Body of pancreas (tissue), 4 donors: ENCODE results near the gene REXO2. TPM values are rescaled to one million over a fixed set of nuclear protein-coding genes. Genes with fewer than 3 reads are reported as not detected.

Experiments
- ATAC-seq: fragments of 150-250 bp; one replicate; pipeline ENCODE4 v1.9.1; 2016
- DNase-seq, 4 donors: peaks; one replicate each; pipeline ENCODE4 v3.0.0-alpha.2; 2019
- H3K27ac ChIP-seq, 4 donors: fragments of 200-600 bp; sonication (generic); 1 replicate in 3 of 4; 2 replicates in 1 of 4; pipeline versions ENCODE4 v1.5.1 to v1.6.1; 2016 to 2019; ENCODE audit warnings: mild to moderate bottlenecking in 1 of 4, mixed read lengths in 1 of 4, moderate library complexity in 1 of 4
- H3K27me3 ChIP-seq, 2 donors: fragments of 200-600 bp; sonication (generic); one replicate each; pipeline ENCODE4 v1.6.0; 2016; ENCODE audit warnings: mild to moderate bottlenecking in 1 of 2
- H3K36me3 ChIP-seq, 2 donors: fragments of 200-600 bp; sonication (generic); replicated peaks in 1 of 2; 2 replicates each; pipeline ENCODE4 v1.5.1; 2016; ENCODE audit warnings: low read depth in 2 of 2; ENCODE audit not compliant: insufficient read depth in 1 of 2
- H3K4me1 ChIP-seq: fragments of 200-600 bp; sonication (generic); one replicate; pipeline ENCODE4 v1.6.0; 2016
- H3K4me3 ChIP-seq, 2 donors: fragments of 200-600 bp; sonication (generic); 1 replicate in 1 of 2; 2 replicates in 1 of 2; pipeline ENCODE4 v1.5.1; 2016 to 2019
- H3K9me3 ChIP-seq, 3 donors: fragments of 200-600 bp; sonication (generic); 1 replicate in 2 of 3; 2 replicates in 1 of 3; pipeline ENCODE4 v1.5.1; 2016
- POLR2A ChIP-seq, 3 donors: fragments of 450-650 bp; IDR thresholded peaks; one replicate each; pipeline ENCODE4 v1.6.1; 2016; ENCODE audit warnings: antibody characterized with exemption in 3 of 3, mild to moderate bottlenecking in 2 of 3
- WGBS, 2 donors: methylation state at CpG; one replicate each; pipeline ENCODE4 v1.1.5; 2017; 5-methylcytosine and 5-hydroxymethylcytosine counted together
- intact Hi-C: fragments of 100-400 bp; cut with DNase I; formaldehyde crosslinking; loops from one replicate; pipeline ENCODE4 v1.15.1; 2023
- total RNA-seq, 2 donors: library from RNA; depleted of rRNA; stranded (reverse); fragments of >200 nt; gene quantifications; one replicate each; pipeline ENCODE4 v1.1.0, GENCODE V29; 2016
- TF ChIP-seq, protein P1 (sequence below), 7 experiments: fragments of 450-650 bp in 4 of 7; fragments of 200-600 bp in 3 of 7; sonication (generic) in 3 of 7; IDR thresholded peaks; one replicate each; pipeline ENCODE4 v1.5.1; 2016 to 2019; ENCODE audit warnings: antibody characterized with exemption in 7 of 7

Gene REXO2
- total RNA-seq, 2 donors from 2014 or later: 92.1 to 95.9 TPM

DNA sequence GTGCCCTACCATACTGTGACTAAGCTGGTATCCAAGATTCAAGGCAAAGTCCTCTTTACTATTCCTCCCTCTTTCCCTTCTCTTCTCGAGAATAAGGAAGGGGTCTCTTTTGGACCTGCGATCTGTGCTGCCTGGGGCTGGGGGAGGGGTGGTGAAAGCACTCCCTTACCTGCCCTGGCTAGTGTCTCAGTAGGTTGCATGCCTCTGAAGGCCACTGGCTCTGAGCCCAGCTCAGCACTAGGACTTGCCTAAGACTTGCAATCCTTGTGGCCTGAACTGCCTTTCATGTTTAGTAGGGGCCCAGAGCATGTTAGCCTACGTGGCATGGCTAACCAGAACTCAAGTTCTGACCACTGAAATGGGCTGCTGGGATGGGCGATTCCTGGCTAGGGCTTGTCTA is 13.0 kb upstream of the REXO2 start:
- intact Hi-C loops: no loop called here
- Histone ChIP-seq H3K4me3 (no peak overlapping the region), H3K27me3 (no peaks in the 10 kb centered on the region), H3K4me1 (no peaks in the 10 kb centered on the region), H3K9me3 (no peaks in the 10 kb centered on the region), H3K27ac (no peak overlapping the region), H3K36me3 (no peaks in the 10 kb centered on the region)
- no peak for DNase-seq
- no peak for TF ChIP-seq POLR2A (IDR thresholded peaks at IDR 0.05)
- 69 to 84% methylated on average over 4 of the region's 4 CpGs for WGBS, 2 donors
- no peak for ATAC-seq

DNA sequence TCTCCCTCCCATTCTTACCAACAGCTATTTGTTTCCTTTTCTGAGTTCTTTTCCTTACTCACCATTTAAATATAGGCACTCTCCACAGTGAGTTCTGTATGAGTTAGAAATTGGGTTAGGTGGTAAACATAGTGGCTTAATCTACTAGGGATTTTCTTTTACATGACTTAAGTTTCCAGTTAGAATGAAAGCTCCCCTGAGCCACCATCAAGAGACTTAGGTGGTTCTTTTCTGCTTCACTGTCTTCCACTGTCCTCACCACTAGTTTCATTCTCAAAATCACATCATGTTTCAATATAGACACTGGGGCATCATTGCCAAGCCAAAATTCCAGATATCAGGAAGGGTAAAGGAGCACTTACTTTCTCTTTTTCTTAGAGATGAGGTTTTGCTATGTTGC is 9.0 kb upstream of the REXO2 start:
- no peak overlapping the region for H3K4me3 ChIP-seq
- H3K9me3 ChIP-seq: no peaks in the 10 kb centered on the region
- H3K27me3 ChIP-seq: no peaks in the 10 kb centered on the region
- H3K36me3 ChIP-seq: no peaks in the 10 kb centered on the region
- TF ChIP-seq POLR2A (IDR thresholded peaks at IDR 0.05): no peak
- TF ChIP-seq, protein P1, sequence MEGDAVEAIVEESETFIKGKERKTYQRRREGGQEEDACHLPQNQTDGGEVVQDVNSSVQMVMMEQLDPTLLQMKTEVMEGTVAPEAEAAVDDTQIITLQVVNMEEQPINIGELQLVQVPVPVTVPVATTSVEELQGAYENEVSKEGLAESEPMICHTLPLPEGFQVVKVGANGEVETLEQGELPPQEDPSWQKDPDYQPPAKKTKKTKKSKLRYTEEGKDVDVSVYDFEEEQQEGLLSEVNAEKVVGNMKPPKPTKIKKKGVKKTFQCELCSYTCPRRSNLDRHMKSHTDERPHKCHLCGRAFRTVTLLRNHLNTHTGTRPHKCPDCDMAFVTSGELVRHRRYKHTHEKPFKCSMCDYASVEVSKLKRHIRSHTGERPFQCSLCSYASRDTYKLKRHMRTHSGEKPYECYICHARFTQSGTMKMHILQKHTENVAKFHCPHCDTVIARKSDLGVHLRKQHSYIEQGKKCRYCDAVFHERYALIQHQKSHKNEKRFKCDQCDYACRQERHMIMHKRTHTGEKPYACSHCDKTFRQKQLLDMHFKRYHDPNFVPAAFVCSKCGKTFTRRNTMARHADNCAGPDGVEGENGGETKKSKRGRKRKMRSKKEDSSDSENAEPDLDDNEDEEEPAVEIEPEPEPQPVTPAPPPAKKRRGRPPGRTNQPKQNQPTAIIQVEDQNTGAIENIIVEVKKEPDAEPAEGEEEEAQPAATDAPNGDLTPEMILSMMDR (IDR thresholded peaks at IDR 0.05): no peak
- H3K4me1 ChIP-seq: no peaks in the 10 kb centered on the region
- intact Hi-C loops: no loop called here
- DNase-seq: no peak
- no peak overlapping the region for H3K27ac ChIP-seq
- no peak for ATAC-seq

DNA sequence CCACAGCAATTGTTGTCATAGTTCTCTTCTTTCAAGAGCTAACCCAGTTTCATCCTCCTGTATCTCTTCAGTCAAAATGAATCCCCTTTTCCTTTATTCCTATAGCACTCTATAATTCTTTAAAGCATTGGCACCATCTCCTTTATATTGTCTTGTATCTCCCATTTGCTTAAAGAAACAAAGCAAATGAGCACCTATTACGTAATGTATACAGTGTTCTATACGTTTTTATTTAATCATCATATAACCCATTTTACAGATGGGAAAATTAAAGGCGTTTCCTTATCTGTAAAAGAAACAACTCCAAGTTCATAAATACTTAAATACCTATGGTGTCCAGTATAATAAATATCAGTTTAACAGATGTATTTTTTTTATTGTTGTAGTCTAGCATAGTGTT is 6.4 kb upstream of the REXO2 start:
- TF ChIP-seq, protein P1 (IDR thresholded peaks at IDR 0.05): no peak
- Histone ChIP-seq H3K9me3 (no peaks in the 10 kb centered on the region), H3K4me1 (no peaks in the 10 kb centered on the region), H3K27ac (no peak overlapping the region), H3K27me3 (no peaks in the 10 kb centered on the region), H3K4me3 (no peak overlapping the region), H3K36me3 (no peaks in the 10 kb centered on the region)
- no peak for DNase-seq
- WGBS, 2 donors: 68 to 75% methylated on average over 3 of the region's 3 CpGs
- intact Hi-C loops: no loop called here
- ATAC-seq: no peak

DNA sequence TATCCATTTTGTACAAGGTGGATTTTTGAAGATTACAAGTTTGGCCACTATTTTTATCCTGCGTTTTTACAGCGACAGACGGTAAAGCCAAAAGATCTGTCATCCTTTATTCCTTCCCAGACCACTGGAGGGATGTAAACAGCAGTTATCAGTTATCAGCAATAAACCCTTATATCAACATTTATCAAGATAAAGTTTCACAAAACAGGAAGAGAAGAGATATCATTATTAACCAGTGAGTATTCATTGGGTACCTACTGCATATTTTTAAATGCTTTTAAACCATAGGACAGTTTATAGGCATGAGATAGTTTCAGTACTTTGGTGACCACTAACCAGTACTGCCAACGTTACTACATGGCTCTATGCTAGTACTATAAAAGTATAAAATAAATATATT is 5.9 kb upstream of the REXO2 start:
- no peak for DNase-seq
- no peak overlapping the region for H3K27ac ChIP-seq
- no peaks in the 10 kb centered on the region for H3K27me3 ChIP-seq
- intact Hi-C loops: no loop called here
- no peak overlapping the region for H3K4me3 ChIP-seq
- no peaks in the 10 kb centered on the region for H3K36me3 ChIP-seq
- H3K4me1 ChIP-seq: peaks cover 1% of the 10 kb centered on the region
- TF ChIP-seq, protein P1 (IDR thresholded peaks at IDR 0.05): no peak
- TF ChIP-seq POLR2A (IDR thresholded peaks at IDR 0.05): no peak
- 38 to 61% methylated on average over 4 of the region's 4 CpGs for WGBS, 2 donors
- no peak for ATAC-seq
- no peaks in the 10 kb centered on the region for H3K9me3 ChIP-seq

DNA sequence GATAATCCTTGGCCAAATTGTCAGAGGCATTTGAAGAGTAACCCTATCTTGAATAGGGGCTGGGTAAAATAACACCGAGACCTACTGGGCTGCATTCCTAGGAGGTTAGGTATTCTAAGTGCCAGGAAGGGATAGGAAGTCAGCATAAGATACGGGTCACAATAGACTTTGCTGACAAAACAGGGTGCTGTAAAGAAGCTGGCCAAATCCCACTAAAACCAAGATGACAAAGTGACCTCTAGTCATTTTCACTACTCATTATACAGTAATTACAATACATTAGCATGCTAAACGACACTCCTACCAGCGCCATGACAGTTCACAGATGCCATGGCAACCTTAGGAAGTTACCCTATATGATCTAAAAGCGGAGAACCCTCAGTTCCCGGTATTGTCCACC is 964 bp upstream of the REXO2 start:
- no peaks in the 10 kb centered on the region for H3K9me3 ChIP-seq
- ATAC-seq: no peak
- WGBS, 2 donors: 64 to 69% methylated on average over 6 of the region's 6 CpGs
- no peaks in the 10 kb centered on the region for H3K27me3 ChIP-seq
- no peaks in the 10 kb centered on the region for H3K36me3 ChIP-seq
- no peak overlapping the region for H3K4me3 ChIP-seq
- peaks cover 29% of the 10 kb centered on the region for H3K4me1 ChIP-seq
- TF ChIP-seq, protein P1 (IDR thresholded peaks at IDR 0.05): no peak
- TF ChIP-seq POLR2A (IDR thresholded peaks at IDR 0.05): no peak
- DNase-seq: no peak
- H3K27ac ChIP-seq: no peak overlapping the region
- intact Hi-C loops: no loop called here
